ENCODE results near the gene LYZ.
"Not testable (repeated sequence)": the region's sequence is repeated elsewhere in the genome, so short reads cannot be mapped to it uniquely, and the experiment has no call there.

DNA sequence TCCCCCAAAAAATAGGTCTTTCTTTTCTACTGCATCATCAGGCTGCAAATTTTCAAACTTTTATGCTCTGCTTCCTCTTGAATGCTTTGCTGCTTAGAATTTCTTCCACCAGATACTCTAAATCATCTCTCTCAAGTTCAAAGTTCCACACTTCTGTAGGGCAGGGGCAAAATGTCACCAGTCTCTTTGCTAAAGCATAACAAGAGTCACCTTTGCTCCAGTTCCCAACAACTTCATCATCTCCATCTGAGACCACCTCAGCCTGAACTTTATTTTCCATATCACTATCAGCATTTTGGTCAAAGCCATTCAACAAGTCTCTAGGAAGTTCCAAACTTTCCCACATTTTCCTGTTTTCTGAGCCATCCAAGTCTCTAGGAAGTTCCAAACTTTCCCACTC, 31.4 kb upstream of the LYZ start:
- not testable (repeated sequence) for TF ChIP-seq EZH2 (IDR thresholded peaks at IDR 0.05); POLR2AphosphoS5 (IDR thresholded peaks at IDR 0.05; ENCODE audit: borderline replicate concordance, low read depth, low read length); FOXP2 (optimal IDR thresholded peaks at IDR 0.05; ENCODE audit: control extremely low read depth, extremely low read length, insufficient read depth)
